Gastroesophageal sphincter (tissue), 4 donors: ENCODE results near the gene ADORA3. TPM values are rescaled to one million over a fixed set of nuclear protein-coding genes. Genes with fewer than 3 reads are reported as not detected.
"Not testable (repeated sequence)": the region's sequence is repeated elsewhere in the genome, so short reads cannot be mapped to it uniquely, and the experiment has no call there.

ENCODE experiments used
- ATAC-seq: fragments of 150-250 bp; one replicate; pipeline ENCODE4 v1.9.1; 2016; ENCODE audit warnings: mild to moderate bottlenecking, moderate library complexity
- H3K27ac ChIP-seq, 4 donors: fragments of 200-600 bp; sonication (generic) in 3 of 4; 1 replicate in 3 of 4; 2 replicates in 1 of 4; pipeline ENCODE4 v1.5.1; 2016 to 2019
- H3K27me3 ChIP-seq: fragments of 200-600 bp; sonication (generic); one replicate; pipeline ENCODE4 v1.5.1; 2019
- H3K36me3 ChIP-seq, 2 donors: fragments of 200-600 bp; sonication (generic); one replicate each; pipeline ENCODE4 v1.5.1; 2019; ENCODE audit warnings: control low read depth in 1 of 2
- H3K4me1 ChIP-seq, 3 donors: fragments of 200-600 bp; sonication (generic); 1 replicate in 2 of 3; 2 replicates in 1 of 3; pipeline ENCODE4 v1.5.1; 2016 to 2019; ENCODE audit warnings: control low read depth in 2 of 3
- H3K4me3 ChIP-seq, 2 donors: fragments of 200-600 bp; sonication (generic); one replicate each; pipeline ENCODE4 v1.5.1; 2019; ENCODE audit warnings: mild to moderate bottlenecking in 1 of 2, moderate library complexity in 1 of 2
- H3K9me3 ChIP-seq, 3 donors: fragments of 200-600 bp; sonication (generic); one replicate each; pipeline ENCODE4 v1.5.1; 2017 to 2019; ENCODE audit warnings: control low read depth in 2 of 3
- CTCF ChIP-seq, 4 experiments: fragments of 200-600 bp in 2 of 4; fragments of 450-650 bp in 2 of 4; sonication (generic) in 1 of 4; IDR thresholded peaks; one replicate each; pipeline ENCODE4 v1.5.1; 2017 to 2019; ENCODE audit warnings: antibody characterized with exemption in 4 of 4, mild to moderate bottlenecking in 2 of 4, moderate library complexity in 2 of 4
- EP300 ChIP-seq: sonication (generic); formaldehyde crosslinking; IDR thresholded peaks from one replicate; pipeline ENCODE4 v1.6.1; 2017; ENCODE audit warnings: antibody characterized with exemption, mild to moderate bottlenecking
- POLR2A ChIP-seq, 2 donors: fragments of 450-650 bp; IDR thresholded peaks; one replicate each; pipeline ENCODE4 v1.6.1; 2017; ENCODE audit warnings: antibody characterized with exemption in 2 of 2, mild to moderate bottlenecking in 2 of 2, moderate library complexity in 1 of 2
- POLR2AphosphoS5 ChIP-seq: sonication (generic); formaldehyde crosslinking; IDR thresholded peaks from one replicate; pipeline ENCODE4 v1.6.1; 2017; ENCODE audit warnings: antibody characterized with exemption
- WGBS, 2 donors: methylation state at CpG; one replicate each; pipeline ENCODE4 v1.1.5; 2018; ENCODE audit warnings: low coverage in 1 of 2; 5-methylcytosine and 5-hydroxymethylcytosine counted together
- total RNA-seq, 4 donors: library from RNA; depleted of rRNA; stranded (reverse); fragments of >200 nt; gene quantifications; one replicate each; pipeline ENCODE4 v1.1.0, GENCODE V29; 2016

ADORA3 gene
- 10 to 100 TPM in 2 of 4 donors, 1 to 10 TPM in 2; 3.4 to 13.7 (median 7.8) TPM for total RNA-seq

GRCh38 chr1:111503585-111504060 is at the start of gene ADORA3, which contains the start of gene TMIGD3:
Gene ADORA3, minus strand, starts transcription at chr1:111503633. Its CDS starts 279 bp downstream, at chr1:111503354.
Gene TMIGD3, minus strand, starts transcription at chr1:111503633. Its CDS starts 279 bp downstream, at chr1:111503354.
- Histone ChIP-seq H3K27ac (peak within 1 kb of the TSS in 2 of 4 donors; percentile 26 to 55), H3K4me1 (peaks cover 6 to 25% (median 14%) of the 10 kb centered on the region in 3 donors), H3K4me3 (peak within 1 kb of the TSS in 1 of 2 donors; percentile 28), H3K9me3 (no peaks in the 10 kb centered on the region), H3K36me3 (no peaks in the 10 kb centered on the region), H3K27me3 (no peaks in the 10 kb centered on the region)
- ATAC-seq: no peak
- WGBS, 2 donors: 70 to 80% methylated on average over 3 to 4 of the region's 4 CpGs
- TF ChIP-seq POLR2AphosphoS5 (no peak), CTCF (IDR thresholded peaks at IDR 0.05) (no peak), EP300 (no peak), POLR2A (IDR thresholded peaks at IDR 0.05) (no peak)

- peak overlapping the region in 2 of 4 donors; percentile 33 to 39 for H3K27ac ChIP-seq
- ATAC-seq: no peak
- peaks cover 0 to 2% (median 0%) of the 10 kb centered on the region in 3 donors for H3K4me1 ChIP-seq
- no peaks in the 10 kb centered on the region for H3K9me3 ChIP-seq
- no peaks in the 10 kb centered on the region for H3K36me3 ChIP-seq
- TF ChIP-seq EP300 (no peak), POLR2AphosphoS5 (no peak), CTCF (IDR thresholded peaks at IDR 0.05) (no peak), POLR2A (IDR thresholded peaks at IDR 0.05) (no peak)
- H3K27me3 ChIP-seq: no peaks in the 10 kb centered on the region
- WGBS, 2 donors: 50 to 65% methylated on average over 1 to 3 of the region's 3 CpGs
- H3K4me3 ChIP-seq: no peak overlapping the region
These were observed 49.8 kb upstream of the ADORA3 start for GRCh38 chr1:111553196-111553595.

DNA sequence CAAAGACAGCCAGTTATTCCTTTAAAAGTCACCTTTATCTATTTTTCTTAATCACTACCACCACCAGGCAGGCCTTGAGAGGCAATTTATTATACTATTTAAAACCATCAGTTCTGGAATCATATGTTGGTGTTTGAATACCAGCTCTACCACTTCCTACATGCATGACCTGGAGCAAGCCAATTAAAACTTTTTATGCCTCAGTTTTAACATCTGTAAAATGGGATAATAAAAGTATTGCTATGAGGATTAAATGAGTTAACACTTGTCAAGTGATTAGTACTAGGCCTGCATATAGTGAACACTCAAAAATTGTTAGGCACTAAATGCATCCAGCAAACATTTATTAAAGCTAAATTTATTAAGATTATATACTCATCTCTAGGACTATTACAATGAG is 49.2 kb upstream of the ADORA3 start:
- H3K27ac ChIP-seq: peak overlapping the region in 2 of 4 donors; percentile 33 to 39
- no peak overlapping the region for H3K4me3 ChIP-seq
- H3K4me1 ChIP-seq: peaks cover 0 to 2% (median 0%) of the 10 kb centered on the region in 3 donors
- H3K36me3 ChIP-seq: no peaks in the 10 kb centered on the region
- no peaks in the 10 kb centered on the region for H3K9me3 ChIP-seq
- TF ChIP-seq POLR2AphosphoS5 (no peak), POLR2A (IDR thresholded peaks at IDR 0.05) (no peak), CTCF (IDR thresholded peaks at IDR 0.05) (no peak), EP300 (no peak)
- H3K27me3 ChIP-seq: no peaks in the 10 kb centered on the region
- no peak for ATAC-seq

- Histone ChIP-seq H3K27me3 (no peaks in the 10 kb centered on the region), H3K36me3 (no peaks in the 10 kb centered on the region), H3K27ac (peak overlapping the region in 1 of 4 donors; percentile 33), H3K4me1 (peaks cover 0 to 2% (median 0%) of the 10 kb centered on the region in 3 donors), H3K9me3 (no peaks in the 10 kb centered on the region), H3K4me3 (no peak overlapping the region)
- TF ChIP-seq POLR2AphosphoS5 (no peak), CTCF (IDR thresholded peaks at IDR 0.05) (no peak), POLR2A (IDR thresholded peaks at IDR 0.05) (no peak), EP300 (no peak)
- no peak for ATAC-seq
- 69 to 92% methylated on average over 8 of the region's 8 CpGs for WGBS, 2 donors
These were observed 48.4 kb upstream of the ADORA3 start for GRCh38 chr1:111551623-111552411.

GRCh38 chr1:111547786-111548185 is 44.4 kb upstream of the ADORA3 start:
- not testable (repeated sequence) for H3K4me3 ChIP-seq, H3K27ac ChIP-seq, H3K27me3 ChIP-seq, H3K9me3 ChIP-seq, H3K36me3 ChIP-seq, H3K4me1 ChIP-seq, ATAC-seq
- 83 to 100% methylated on average over 1 of the region's 1 CpG for WGBS, 2 donors
